Neural crest cell (in vitro differentiated cells): ENCODE data around the gene MDFI. TPM values are rescaled to one million over a fixed set of nuclear protein-coding genes. Genes with fewer than 3 reads are reported as not detected.

Source experiments
- DNase-seq: peaks from one replicate; pipeline ENCODE4 v3.0.0; 2021; ENCODE audit warnings: low read depth, mixed read lengths, low spot score
- H3K27ac Mint-ChIP-seq: one replicate; pipeline ENCODE4 v1.8.0; 2021; ENCODE audit warnings: mild to moderate bottlenecking, mixed read lengths; ENCODE audit not compliant: unreplicated experiment
- H3K27me3 Mint-ChIP-seq: 2 replicates; pipeline ENCODE4 v1.8.0; 2021; ENCODE audit warnings: low read depth, mild to moderate bottlenecking, mixed read lengths
- H3K36me3 Mint-ChIP-seq: 2 replicates; pipeline ENCODE4 v1.8.0; 2021; ENCODE audit warnings: low read depth, mild to moderate bottlenecking, mixed read lengths
- H3K4me1 Mint-ChIP-seq: 2 replicates; pipeline ENCODE4 v1.8.0; 2021; ENCODE audit warnings: mixed read lengths
- H3K4me3 Mint-ChIP-seq: one replicate; pipeline ENCODE4 v1.8.0; 2021; ENCODE audit warnings: mild to moderate bottlenecking, mixed read lengths
- H3K9me3 Mint-ChIP-seq: 2 replicates; pipeline ENCODE4 v1.8.0; 2021; ENCODE audit warnings: mixed read lengths
- CTCF ChIP-seq: fragments of 200-600 bp; sonication (generic); conservative IDR thresholded peaks from 2 replicates; pipeline ENCODE4 v1.5.0; 2021; ENCODE audit warnings: antibody characterized with exemption, mild to moderate bottlenecking
- total RNA-seq: library from RNA; stranded (reverse); gene quantifications from 2 replicates; pipeline ENCODE4 v1.2.1, GENCODE V29; 2021

Gene MDFI
- total RNA-seq, 1 donor from 2014 or later, result 65.8 TPM

GRCh38 chr6:41696788-41697187, 58.5 kb downstream of the MDFI start:
- H3K36me3 Mint-ChIP-seq, result no peaks in the 10 kb centered on the region
- TF ChIP-seq CTCF, result no peak
- H3K9me3 Mint-ChIP-seq, result no peaks in the 10 kb centered on the region
- H3K4me1 Mint-ChIP-seq, result peaks cover 27% of the 10 kb centered on the region
- H3K27ac Mint-ChIP-seq, result no peak overlapping the region
- no peak overlapping the region for H3K4me3 Mint-ChIP-seq
- no peak for DNase-seq
- H3K27me3 Mint-ChIP-seq, result peaks cover 2% of the 10 kb centered on the region

- no peak for DNase-seq
- no peak for TF ChIP-seq CTCF
- Mint-ChIP-seq H3K36me3 (no peaks in the 10 kb centered on the region), H3K27ac (peak overlapping the region; percentile 37), H3K4me3 (no peak overlapping the region), H3K27me3 (peaks cover 2% of the 10 kb centered on the region), H3K4me1 (peaks cover 27% of the 10 kb centered on the region), H3K9me3 (no peaks in the 10 kb centered on the region)
Observed at GRCh38 chr6:41697861-41698781, 59.9 kb downstream of the MDFI start.

- H3K9me3 Mint-ChIP-seq, result no peaks in the 10 kb centered on the region
- no peak overlapping the region for H3K4me3 Mint-ChIP-seq
- no peak overlapping the region for H3K27ac Mint-ChIP-seq
- H3K36me3 Mint-ChIP-seq, result no peaks in the 10 kb centered on the region
- no peaks in the 10 kb centered on the region for H3K27me3 Mint-ChIP-seq
- H3K4me1 Mint-ChIP-seq, result peaks cover 27% of the 10 kb centered on the region
- no peak for DNase-seq
- no peak for TF ChIP-seq CTCF
Observed at GRCh38 chr6:41699063-41699462, 60.8 kb downstream of the MDFI start.

- Mint-ChIP-seq H3K9me3 (no peaks in the 10 kb centered on the region), H3K27me3 (no peaks in the 10 kb centered on the region), H3K27ac (peak overlapping the region; percentile 67), H3K36me3 (no peaks in the 10 kb centered on the region), H3K4me3 (no peak overlapping the region), H3K4me1 (peaks cover 27% of the 10 kb centered on the region)
- TF ChIP-seq CTCF, result no peak
- no peak for DNase-seq
Observed at GRCh38 chr6:41700463-41701347, 62.4 kb downstream of the MDFI start.

GRCh38 chr6:41702089-41702745, 63.9 kb downstream of the MDFI start:
- no peak for DNase-seq
- no peak for TF ChIP-seq CTCF
- Mint-ChIP-seq H3K27ac (no peak overlapping the region), H3K36me3 (no peaks in the 10 kb centered on the region), H3K9me3 (no peaks in the 10 kb centered on the region), H3K4me1 (peaks cover 27% of the 10 kb centered on the region), H3K4me3 (no peak overlapping the region), H3K27me3 (no peaks in the 10 kb centered on the region)
